ENCODE results near the gene PLP1.

DNA sequence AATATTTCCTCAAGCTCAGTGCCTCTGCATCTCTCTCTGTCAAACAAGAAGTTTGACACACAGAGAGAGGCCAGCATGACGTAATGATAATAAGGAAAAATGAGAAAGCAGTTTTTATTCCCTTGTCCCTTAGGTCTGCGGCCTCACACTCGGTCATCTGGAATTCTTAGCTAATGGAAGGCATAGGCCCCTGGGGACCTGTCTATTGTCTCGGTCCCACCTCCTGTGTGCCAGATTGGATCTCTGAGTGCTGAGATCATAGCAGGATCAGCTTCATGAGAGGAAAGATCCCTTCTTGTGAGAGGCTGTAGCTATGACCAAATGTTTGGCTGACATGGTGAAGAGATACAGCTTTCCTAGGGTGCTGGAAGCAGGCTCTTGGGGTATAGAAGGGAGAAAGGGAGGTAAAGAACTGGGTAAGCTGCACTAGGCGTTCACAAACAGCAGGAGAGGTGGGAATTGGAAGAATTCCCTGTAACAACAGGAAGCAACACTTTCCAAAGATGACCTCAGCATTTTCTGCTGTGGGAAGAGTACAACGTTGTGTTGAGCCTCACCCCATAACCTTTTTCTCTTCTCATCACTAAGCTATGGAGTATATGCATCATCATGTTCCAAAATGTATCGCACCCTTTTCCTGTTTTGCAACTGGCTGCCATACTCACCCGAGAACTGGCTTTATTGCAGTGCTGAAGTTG is 45.7 kb upstream of the PLP1 start:
- TF ChIP-seq POLR2AphosphoS5 (IDR thresholded peaks at IDR 0.05) = no peak
- TF ChIP-seq, protein P1, sequence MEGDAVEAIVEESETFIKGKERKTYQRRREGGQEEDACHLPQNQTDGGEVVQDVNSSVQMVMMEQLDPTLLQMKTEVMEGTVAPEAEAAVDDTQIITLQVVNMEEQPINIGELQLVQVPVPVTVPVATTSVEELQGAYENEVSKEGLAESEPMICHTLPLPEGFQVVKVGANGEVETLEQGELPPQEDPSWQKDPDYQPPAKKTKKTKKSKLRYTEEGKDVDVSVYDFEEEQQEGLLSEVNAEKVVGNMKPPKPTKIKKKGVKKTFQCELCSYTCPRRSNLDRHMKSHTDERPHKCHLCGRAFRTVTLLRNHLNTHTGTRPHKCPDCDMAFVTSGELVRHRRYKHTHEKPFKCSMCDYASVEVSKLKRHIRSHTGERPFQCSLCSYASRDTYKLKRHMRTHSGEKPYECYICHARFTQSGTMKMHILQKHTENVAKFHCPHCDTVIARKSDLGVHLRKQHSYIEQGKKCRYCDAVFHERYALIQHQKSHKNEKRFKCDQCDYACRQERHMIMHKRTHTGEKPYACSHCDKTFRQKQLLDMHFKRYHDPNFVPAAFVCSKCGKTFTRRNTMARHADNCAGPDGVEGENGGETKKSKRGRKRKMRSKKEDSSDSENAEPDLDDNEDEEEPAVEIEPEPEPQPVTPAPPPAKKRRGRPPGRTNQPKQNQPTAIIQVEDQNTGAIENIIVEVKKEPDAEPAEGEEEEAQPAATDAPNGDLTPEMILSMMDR (IDR thresholded peaks at IDR 0.05) = no peak

Measured in prostate gland (tissue), 2 donors.